ENCODE data around the gene ZFAND3. TPM values are rescaled to one million over a fixed set of nuclear protein-coding genes. Genes with fewer than 3 reads are reported as not detected.
"Not testable (repeated sequence)": the region's sequence is repeated elsewhere in the genome, so short reads cannot be mapped to it uniquely, and the experiment has no call there.

The ZFAND3 gene
- total RNA-seq, 1 experiment from 2014 or later: 64.0 TPM

DNA sequence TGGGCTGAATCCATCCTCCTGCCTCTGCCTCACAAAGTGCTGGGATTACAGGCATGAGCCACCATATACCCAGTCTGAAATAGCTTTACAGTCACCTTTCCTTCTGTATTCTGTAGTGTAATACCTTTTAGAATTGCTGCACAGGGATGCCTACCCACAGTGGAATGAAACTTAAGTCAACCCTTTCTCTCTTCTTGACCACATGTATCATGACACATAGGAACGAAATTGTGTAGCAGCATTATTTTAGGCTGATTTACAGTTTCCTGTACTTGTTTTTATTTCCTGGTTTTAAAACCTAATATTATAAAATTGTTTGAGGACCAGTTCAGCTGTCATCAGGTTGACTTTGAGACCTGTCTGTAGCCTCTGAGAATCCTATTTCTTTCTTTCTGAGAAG lies 297.8 kb downstream of the ZFAND3 start:
- TF ChIP-seq, protein P1, sequence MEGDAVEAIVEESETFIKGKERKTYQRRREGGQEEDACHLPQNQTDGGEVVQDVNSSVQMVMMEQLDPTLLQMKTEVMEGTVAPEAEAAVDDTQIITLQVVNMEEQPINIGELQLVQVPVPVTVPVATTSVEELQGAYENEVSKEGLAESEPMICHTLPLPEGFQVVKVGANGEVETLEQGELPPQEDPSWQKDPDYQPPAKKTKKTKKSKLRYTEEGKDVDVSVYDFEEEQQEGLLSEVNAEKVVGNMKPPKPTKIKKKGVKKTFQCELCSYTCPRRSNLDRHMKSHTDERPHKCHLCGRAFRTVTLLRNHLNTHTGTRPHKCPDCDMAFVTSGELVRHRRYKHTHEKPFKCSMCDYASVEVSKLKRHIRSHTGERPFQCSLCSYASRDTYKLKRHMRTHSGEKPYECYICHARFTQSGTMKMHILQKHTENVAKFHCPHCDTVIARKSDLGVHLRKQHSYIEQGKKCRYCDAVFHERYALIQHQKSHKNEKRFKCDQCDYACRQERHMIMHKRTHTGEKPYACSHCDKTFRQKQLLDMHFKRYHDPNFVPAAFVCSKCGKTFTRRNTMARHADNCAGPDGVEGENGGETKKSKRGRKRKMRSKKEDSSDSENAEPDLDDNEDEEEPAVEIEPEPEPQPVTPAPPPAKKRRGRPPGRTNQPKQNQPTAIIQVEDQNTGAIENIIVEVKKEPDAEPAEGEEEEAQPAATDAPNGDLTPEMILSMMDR (conservative IDR thresholded peaks at IDR 0.05; ENCODE audit: low read depth, low read length): no peak
- no peak for TF ChIP-seq EZH2 (IDR thresholded peaks at IDR 0.05; ENCODE audit: borderline replicate concordance, low read depth, low read length, poor library complexity, severe bottlenecking)
- Histone ChIP-seq H3K27ac (ENCODE audit: low read depth, low read length, poor library complexity, severe bottlenecking) (no peak overlapping the region), H3K4me3 (ENCODE audit: low read depth, low read length, poor library complexity, severe bottlenecking) (no peak overlapping the region), H3K4me1 (ENCODE audit: insufficient read depth, low read length, poor library complexity, severe bottlenecking) (no peaks in the 10 kb centered on the region), H3K9me3 (ENCODE audit: low read depth, low read length, poor library complexity, severe bottlenecking) (no peaks in the 10 kb centered on the region), H3K27me3 (replicated peaks; ENCODE audit: insufficient read depth, low read depth, low read length, poor library complexity) (no peaks in the 10 kb centered on the region), H3K36me3 (ENCODE audit: insufficient read depth, low read length, poor library complexity, severe bottlenecking) (peaks cover 7% of the 10 kb centered on the region)
- BruUV-seq (replicated peaks): TSS peak; percentile 21
- DNase-seq (ENCODE audit: low spot score): no peak
- ChIA-PET POLR2A (ENCODE audit: low non-redundant PET) (interaction anchor here (0.6 kb wide), 1 partner anchor 609 kb away, joined by 11 read pairs; no protein-coding TSS in a partner anchor), CTCF (interaction anchor here (0.7 kb wide), 1 partner anchor 75 kb away, joined by 11 read pairs; no protein-coding TSS in a partner anchor)
- intact Hi-C loops (cut with micrococcal nuclease; ENCODE audit: unreplicated experiment): no loop called here

DNA sequence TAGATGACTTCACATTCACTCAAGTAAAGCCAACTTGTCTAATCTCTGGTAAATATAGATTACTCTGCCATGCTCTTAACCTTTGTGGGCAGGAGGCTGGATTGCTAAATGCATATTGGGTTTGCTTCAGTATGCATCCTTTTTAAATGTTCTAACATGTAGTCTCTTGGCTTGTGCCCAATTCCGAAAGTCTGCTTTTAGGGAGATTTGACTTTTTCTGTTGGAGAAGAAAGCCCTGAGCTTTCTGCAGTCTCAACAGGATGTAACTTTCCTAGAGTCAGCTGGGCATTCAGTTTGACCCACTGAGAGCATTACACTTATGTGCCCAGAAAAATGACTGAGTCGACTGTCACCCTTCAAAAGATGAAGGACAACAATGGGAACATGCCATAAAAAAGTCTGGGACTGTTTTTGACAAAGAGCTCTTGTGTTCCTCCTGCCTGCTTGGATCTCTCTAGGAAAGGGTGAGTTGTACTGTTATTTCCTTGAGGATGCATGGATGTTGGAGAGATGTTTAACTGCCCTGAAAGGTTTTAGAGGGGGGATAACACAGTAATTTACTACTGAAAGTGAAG lies 299.4 kb downstream of the ZFAND3 start:
- Histone ChIP-seq H3K27ac (ENCODE audit: low read depth, low read length, poor library complexity, severe bottlenecking) (no peak overlapping the region), H3K27me3 (replicated peaks; ENCODE audit: insufficient read depth, low read depth, low read length, poor library complexity) (no peaks in the 10 kb centered on the region), H3K9me3 (ENCODE audit: low read depth, low read length, poor library complexity, severe bottlenecking) (no peaks in the 10 kb centered on the region), H3K4me1 (ENCODE audit: insufficient read depth, low read length, poor library complexity, severe bottlenecking) (no peaks in the 10 kb centered on the region), H3K36me3 (ENCODE audit: insufficient read depth, low read length, poor library complexity, severe bottlenecking) (peaks cover 7% of the 10 kb centered on the region), H3K4me3 (ENCODE audit: low read depth, low read length, poor library complexity, severe bottlenecking) (no peak overlapping the region)
- TF ChIP-seq, protein P1 (conservative IDR thresholded peaks at IDR 0.05; ENCODE audit: low read depth, low read length): no peak
- TF ChIP-seq EZH2 (IDR thresholded peaks at IDR 0.05; ENCODE audit: borderline replicate concordance, low read depth, low read length, poor library complexity, severe bottlenecking): no peak
- ChIA-PET POLR2A (ENCODE audit: low non-redundant PET) (no interaction called here), CTCF (no interaction called here)
- intact Hi-C loops (cut with micrococcal nuclease; ENCODE audit: unreplicated experiment): no loop called here
- no TSS peak for BruUV-seq (replicated peaks)
- DNase-seq (ENCODE audit: low spot score): no peak

DNA sequence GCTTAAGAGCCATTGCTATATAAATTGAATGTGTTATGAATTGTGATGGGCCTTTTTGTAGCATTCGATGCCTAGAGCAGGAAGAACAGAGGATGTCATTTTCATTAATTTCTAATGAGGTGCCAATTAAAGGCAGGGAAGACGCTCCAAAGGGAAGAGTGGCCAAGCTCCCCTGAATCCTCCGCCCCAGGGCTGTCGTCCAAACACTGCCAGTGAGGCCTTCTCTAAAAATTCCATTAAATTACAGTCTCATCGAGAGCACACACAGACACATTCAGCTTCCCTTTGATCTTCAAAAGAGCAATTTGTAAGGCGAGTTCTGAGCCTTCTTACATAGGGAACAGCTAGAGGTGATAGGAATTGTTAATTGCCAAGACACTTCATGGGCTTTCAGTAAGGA lies 300.0 kb downstream of the ZFAND3 start:
- Histone ChIP-seq H3K27ac (ENCODE audit: low read depth, low read length, poor library complexity, severe bottlenecking) (no peak overlapping the region), H3K36me3 (ENCODE audit: insufficient read depth, low read length, poor library complexity, severe bottlenecking) (peaks cover 7% of the 10 kb centered on the region), H3K4me1 (ENCODE audit: insufficient read depth, low read length, poor library complexity, severe bottlenecking) (no peaks in the 10 kb centered on the region), H3K27me3 (replicated peaks; ENCODE audit: insufficient read depth, low read depth, low read length, poor library complexity) (no peaks in the 10 kb centered on the region), H3K4me3 (ENCODE audit: low read depth, low read length, poor library complexity, severe bottlenecking) (no peak overlapping the region), H3K9me3 (ENCODE audit: low read depth, low read length, poor library complexity, severe bottlenecking) (no peaks in the 10 kb centered on the region)
- no peak for DNase-seq (ENCODE audit: low spot score)
- ChIA-PET CTCF (interaction anchor here (0.6 kb wide), 1 partner anchor 226 kb away, joined by 3 read pairs; no protein-coding TSS in a partner anchor), POLR2A (ENCODE audit: low non-redundant PET) (no interaction called here)
- intact Hi-C loops (cut with micrococcal nuclease; ENCODE audit: unreplicated experiment): no loop called here
- no peak for TF ChIP-seq EZH2 (IDR thresholded peaks at IDR 0.05; ENCODE audit: borderline replicate concordance, low read depth, low read length, poor library complexity, severe bottlenecking)
- TF ChIP-seq, protein P1 (conservative IDR thresholded peaks at IDR 0.05; ENCODE audit: low read depth, low read length): no peak
- no TSS peak for BruUV-seq (replicated peaks)

DNA sequence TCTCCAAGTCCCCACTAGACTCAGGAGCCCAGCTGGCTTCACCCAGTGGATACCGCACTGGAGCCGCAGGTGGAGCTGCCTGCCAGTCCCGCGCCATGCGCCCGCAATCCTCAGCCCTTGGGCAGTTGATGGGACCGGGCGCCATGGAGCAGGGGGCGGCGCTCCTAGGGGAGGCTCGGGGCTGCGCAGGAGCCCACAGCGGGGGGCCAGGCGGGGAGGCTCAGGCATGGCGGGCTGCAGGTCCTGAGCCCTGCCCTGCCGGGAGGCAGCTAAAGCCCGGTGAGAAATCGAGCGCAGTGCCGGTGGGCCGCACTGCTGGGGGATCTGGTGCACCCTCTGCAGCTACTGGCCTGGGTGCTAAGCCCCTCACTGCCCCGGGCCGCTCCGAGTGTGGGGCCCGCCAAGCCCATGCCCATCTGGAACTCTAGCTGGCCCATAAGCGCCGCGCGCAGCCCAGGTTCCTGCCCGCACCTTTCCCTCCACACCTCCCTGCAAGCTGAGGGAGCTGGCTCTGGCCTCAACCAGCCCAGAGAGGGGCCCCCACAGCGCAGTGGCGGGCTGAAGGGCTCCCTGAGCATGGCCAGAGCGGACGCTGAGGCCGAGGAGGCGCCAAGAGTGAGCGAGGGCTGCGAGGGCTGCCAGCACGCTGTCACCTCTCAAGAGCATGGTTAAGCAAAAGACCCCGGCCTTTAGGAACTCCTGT lies 304.8 kb downstream of the ZFAND3 start:
- H3K27ac ChIP-seq (ENCODE audit: low read depth, low read length, poor library complexity, severe bottlenecking); H3K9me3 ChIP-seq (ENCODE audit: low read depth, low read length, poor library complexity, severe bottlenecking); POLR2A ChIA-PET (ENCODE audit: low non-redundant PET); intact Hi-C loops (cut with micrococcal nuclease; ENCODE audit: unreplicated experiment); DNase-seq (ENCODE audit: low spot score); H3K4me1 ChIP-seq (ENCODE audit: insufficient read depth, low read length, poor library complexity, severe bottlenecking); BruUV-seq (replicated peaks); H3K36me3 ChIP-seq (ENCODE audit: insufficient read depth, low read length, poor library complexity, severe bottlenecking); CTCF ChIA-PET; H3K4me3 ChIP-seq (ENCODE audit: low read depth, low read length, poor library complexity, severe bottlenecking); H3K27me3 ChIP-seq (replicated peaks; ENCODE audit: insufficient read depth, low read depth, low read length, poor library complexity): not testable (repeated sequence)
